Osteoblast (primary cell): ENCODE results near the gene CUL4B. TPM values are rescaled to one million over a fixed set of nuclear protein-coding genes. Genes with fewer than 3 reads are reported as not detected.

Experiments used
- DNase-seq: peaks from one replicate; pipeline ENCODE4 v3.0.0; 2011; ENCODE audit warnings: low spot score, mixed read lengths; ENCODE audit not compliant: insufficient read length; ENCODE audit errors: missing footprints
- H2AFZ ChIP-seq: 2 replicates; pipeline ENCODE4 v1.6.0; 2011; ENCODE audit warnings: mild to moderate bottlenecking, low read length
- H3K27ac ChIP-seq: 2 replicates; pipeline ENCODE4 v1.5.1; 2011; ENCODE audit warnings: mild to moderate bottlenecking, low read depth, low read length, moderate library complexity
- H3K27me3 ChIP-seq: 2 replicates; pipeline ENCODE4 v1.6.0; 2012; ENCODE audit warnings: mild to moderate bottlenecking, control low read depth, inconsistent platforms, low read length, moderate library complexity; ENCODE audit not compliant: insufficient read depth
- H3K36me3 ChIP-seq: 2 replicates; pipeline ENCODE4 v1.5.1; 2011; ENCODE audit warnings: mild to moderate bottlenecking, low read length, control low read depth, moderate library complexity; ENCODE audit not compliant: insufficient read depth
- H3K4me1 ChIP-seq: 2 replicates; pipeline ENCODE4 v1.5.1; 2011; ENCODE audit warnings: mild to moderate bottlenecking, low read length, control low read depth, moderate library complexity; ENCODE audit not compliant: insufficient read depth
- H3K4me2 ChIP-seq: 2 replicates; pipeline ENCODE4 v1.6.0; 2011; ENCODE audit warnings: mild to moderate bottlenecking, low read length; ENCODE audit not compliant: insufficient read depth
- H3K4me3 ChIP-seq: fragments of 200-600 bp; sonication (generic); 3 replicates; pipeline ENCODE4 v1.5.1; 2012; ENCODE audit warnings: mild to moderate bottlenecking, low read length, inconsistent platforms; ENCODE audit not compliant: insufficient read depth
- H3K79me2 ChIP-seq: 2 replicates; pipeline ENCODE4 v1.6.0; 2012; ENCODE audit warnings: mild to moderate bottlenecking, low read length, control low read depth, inconsistent platforms; ENCODE audit not compliant: insufficient read depth
- H3K9me3 ChIP-seq: 2 replicates; pipeline ENCODE4 v1.5.1; 2011; ENCODE audit warnings: low read depth, low read length, control low read depth
- H4K20me1 ChIP-seq: 2 replicates; pipeline ENCODE4 v1.6.0; 2012; ENCODE audit warnings: mild to moderate bottlenecking, low read length, control low read depth; ENCODE audit not compliant: insufficient read depth
- CTCF ChIP-seq: IDR thresholded peaks from 2 replicates; pipeline ENCODE4 v1.5.1; 2011; ENCODE audit warnings: mild to moderate bottlenecking, low read depth, low read length, moderate library complexity; ENCODE audit errors: extremely low read depth
- total RNA-seq: library from RNA; depleted of rRNA; stranded (reverse); fragments of >200 nt; gene quantifications from 2 replicates; pipeline ENCODE4 v1.2.3, GENCODE V29; 2012

CUL4B gene
- total RNA-seq, 1 donor = 76.0 TPM

GRCh38 chrX:120549483-120550452, 11.0 kb downstream of the CUL4B start:
- Histone ChIP-seq H3K79me2 (peaks cover 26% of the 10 kb centered on the region), H3K4me2 (peak overlapping the region; percentile 28), H3K4me3 (no peak overlapping the region), H3K27ac (peak overlapping the region; percentile 96), H3K9me3 (no peaks in the 10 kb centered on the region), H3K27me3 (no peaks in the 10 kb centered on the region), H3K4me1 (peaks cover 24% of the 10 kb centered on the region), H2AFZ (no peak overlapping the region), H4K20me1 (no peaks in the 10 kb centered on the region), H3K36me3 (peaks cover 6% of the 10 kb centered on the region)
- DNase-seq = peak; percentile 73
- no peak for TF ChIP-seq CTCF

GRCh38 chrX:120536061-120536460, 24.7 kb downstream of the CUL4B start:
- no peak for TF ChIP-seq CTCF

GRCh38 chrX:120534413-120535205, 26.2 kb downstream of the CUL4B start:
- H3K9me3 ChIP-seq = no peaks in the 10 kb centered on the region
- no peaks in the 10 kb centered on the region for H3K27me3 ChIP-seq
- no peak overlapping the region for H3K4me3 ChIP-seq
- no peak for TF ChIP-seq CTCF
- H4K20me1 ChIP-seq = no peaks in the 10 kb centered on the region
- no peak overlapping the region for H3K27ac ChIP-seq
- H3K36me3 ChIP-seq = peaks cover 57% of the 10 kb centered on the region
- no peak overlapping the region for H2AFZ ChIP-seq
- peaks cover 3% of the 10 kb centered on the region for H3K79me2 ChIP-seq
- H3K4me1 ChIP-seq = no peaks in the 10 kb centered on the region
- DNase-seq = no peak
- no peak overlapping the region for H3K4me2 ChIP-seq

More at GRCh38 chrX:120536061-120536460, 24.7 kb downstream of the CUL4B start:
- H3K27ac ChIP-seq = no peak overlapping the region
- DNase-seq = no peak
- no peaks in the 10 kb centered on the region for H3K9me3 ChIP-seq
- peaks cover 47% of the 10 kb centered on the region for H3K36me3 ChIP-seq
- no peaks in the 10 kb centered on the region for H3K4me1 ChIP-seq
- no peaks in the 10 kb centered on the region for H4K20me1 ChIP-seq
- H3K27me3 ChIP-seq = no peaks in the 10 kb centered on the region
- H3K4me2 ChIP-seq = no peak overlapping the region
- peaks cover 3% of the 10 kb centered on the region for H3K79me2 ChIP-seq
- no peak overlapping the region for H2AFZ ChIP-seq
- no peak overlapping the region for H3K4me3 ChIP-seq
